IPS DF 4.7 (cell line): ENCODE data around the gene CYP2W1.
"Not testable (repeated sequence)": the region's sequence is repeated elsewhere in the genome, so short reads cannot be mapped to it uniquely, and the experiment has no call there.

Source experiments
- DNase-seq: peaks from one replicate; pipeline ENCODE4 v3.0.0-alpha.2; 2013; ENCODE audit warnings: low spot score; ENCODE audit errors: extremely low read depth

CYP2W1 gene, protein sequence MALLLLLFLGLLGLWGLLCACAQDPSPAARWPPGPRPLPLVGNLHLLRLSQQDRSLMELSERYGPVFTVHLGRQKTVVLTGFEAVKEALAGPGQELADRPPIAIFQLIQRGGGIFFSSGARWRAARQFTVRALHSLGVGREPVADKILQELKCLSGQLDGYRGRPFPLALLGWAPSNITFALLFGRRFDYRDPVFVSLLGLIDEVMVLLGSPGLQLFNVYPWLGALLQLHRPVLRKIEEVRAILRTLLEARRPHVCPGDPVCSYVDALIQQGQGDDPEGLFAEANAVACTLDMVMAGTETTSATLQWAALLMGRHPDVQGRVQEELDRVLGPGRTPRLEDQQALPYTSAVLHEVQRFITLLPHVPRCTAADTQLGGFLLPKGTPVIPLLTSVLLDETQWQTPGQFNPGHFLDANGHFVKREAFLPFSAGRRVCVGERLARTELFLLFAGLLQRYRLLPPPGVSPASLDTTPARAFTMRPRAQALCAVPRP

DNA sequence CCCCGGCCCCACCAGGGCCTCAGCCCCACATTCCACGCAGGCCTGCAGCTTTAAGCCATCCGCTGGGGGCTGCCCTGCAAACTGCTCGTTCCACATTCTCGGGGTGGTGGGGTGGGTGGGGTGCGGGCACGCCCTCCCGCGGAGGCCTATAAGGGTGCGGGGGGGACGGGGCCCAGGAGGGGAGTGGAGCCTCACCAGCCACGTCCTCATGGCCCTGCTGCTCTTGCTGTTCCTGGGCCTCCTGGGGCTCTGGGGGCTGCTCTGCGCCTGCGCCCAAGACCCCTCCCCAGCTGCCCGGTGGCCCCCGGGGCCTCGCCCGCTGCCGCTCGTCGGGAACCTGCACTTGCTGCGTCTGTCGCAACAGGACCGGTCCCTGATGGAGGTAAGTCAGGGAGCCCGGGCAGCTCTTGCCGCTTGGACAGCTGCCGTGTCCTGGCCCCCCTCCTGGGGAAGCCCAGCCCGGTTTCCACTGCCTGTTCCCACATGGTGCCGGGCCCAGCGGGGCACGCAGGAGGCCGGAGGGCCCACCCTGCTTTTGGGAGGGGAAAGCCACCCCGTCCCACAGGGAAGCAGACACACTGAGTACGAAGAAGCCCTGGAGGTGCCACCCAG lies at the start of gene CYP2W1:
CYP2W1 (plus strand) TSS at position 178 of the 612 bp plus-strand sequence; CDS start at position 209, 31 bp downstream.
- DNase-seq = no peak

DNA sequence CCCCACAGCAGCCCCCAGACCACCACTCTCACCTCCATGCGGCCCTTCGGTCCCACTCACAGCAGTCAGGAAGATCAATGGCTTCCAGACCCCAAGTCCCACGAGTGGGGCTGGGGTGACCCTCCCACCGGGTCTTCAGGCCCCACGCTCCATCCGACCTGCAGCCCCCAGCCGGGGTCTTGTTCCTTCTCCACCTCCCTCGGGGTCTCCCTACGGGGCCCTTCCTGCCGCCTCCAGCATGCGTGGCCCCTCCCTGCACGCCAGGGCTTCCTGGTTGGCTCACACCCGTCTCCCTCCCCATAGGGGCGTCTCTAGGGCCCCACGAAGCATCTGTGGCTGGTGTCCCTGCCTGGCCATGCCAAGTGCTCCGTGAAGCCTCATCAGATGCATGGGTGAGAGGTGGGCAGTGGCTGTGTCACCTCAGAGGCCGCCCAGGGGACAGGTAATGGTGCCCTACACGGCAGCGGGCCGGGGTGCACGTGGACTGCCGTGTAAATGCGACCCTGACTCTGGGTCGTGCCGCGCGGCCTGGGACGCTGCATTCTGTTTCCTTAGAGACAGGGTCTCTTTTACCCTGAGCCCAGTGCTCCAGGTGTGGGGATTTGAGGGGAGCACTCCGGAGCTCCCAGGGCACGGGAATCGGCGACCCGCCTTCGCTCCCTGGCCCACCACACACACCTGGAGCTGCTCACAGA lies 48.4 kb upstream of the CYP2W1 start:
- DNase-seq = no peak

DNA sequence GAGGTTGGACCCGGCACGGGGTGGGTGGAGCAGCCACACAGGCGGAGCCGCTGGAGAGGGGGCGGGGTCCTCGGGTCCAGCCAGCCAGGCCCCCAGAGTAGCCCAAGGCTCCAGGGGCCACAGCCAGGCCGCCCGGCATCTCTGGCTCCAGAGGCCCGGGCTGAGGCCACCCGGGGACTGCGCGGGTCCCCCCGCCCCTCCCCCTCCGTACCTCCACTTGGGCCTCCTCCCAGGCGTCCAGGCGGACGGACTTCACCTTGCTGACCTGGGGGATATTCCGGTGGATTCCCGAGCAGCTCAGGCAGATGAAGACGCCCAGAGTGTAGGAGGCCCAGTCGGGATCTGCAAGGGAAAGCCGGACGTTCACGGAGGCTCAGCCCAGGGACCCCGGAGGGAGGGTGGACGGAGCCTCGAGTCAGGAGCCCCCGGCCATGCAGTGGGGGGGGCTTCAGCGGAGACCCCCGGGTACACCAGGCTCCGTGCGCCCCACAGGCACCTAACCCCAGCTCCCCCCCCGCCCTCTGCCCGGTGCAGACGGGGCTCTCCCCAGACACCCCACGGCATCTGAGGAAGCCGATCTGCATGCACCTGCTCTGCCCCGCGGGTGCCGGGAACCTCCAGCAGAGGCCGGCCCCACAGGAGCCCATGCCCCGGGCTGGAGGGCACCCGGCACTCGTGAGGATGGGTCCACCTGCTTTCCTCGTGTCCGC lies 47.7 kb upstream of the CYP2W1 start:
- DNase-seq = no peak

DNA sequence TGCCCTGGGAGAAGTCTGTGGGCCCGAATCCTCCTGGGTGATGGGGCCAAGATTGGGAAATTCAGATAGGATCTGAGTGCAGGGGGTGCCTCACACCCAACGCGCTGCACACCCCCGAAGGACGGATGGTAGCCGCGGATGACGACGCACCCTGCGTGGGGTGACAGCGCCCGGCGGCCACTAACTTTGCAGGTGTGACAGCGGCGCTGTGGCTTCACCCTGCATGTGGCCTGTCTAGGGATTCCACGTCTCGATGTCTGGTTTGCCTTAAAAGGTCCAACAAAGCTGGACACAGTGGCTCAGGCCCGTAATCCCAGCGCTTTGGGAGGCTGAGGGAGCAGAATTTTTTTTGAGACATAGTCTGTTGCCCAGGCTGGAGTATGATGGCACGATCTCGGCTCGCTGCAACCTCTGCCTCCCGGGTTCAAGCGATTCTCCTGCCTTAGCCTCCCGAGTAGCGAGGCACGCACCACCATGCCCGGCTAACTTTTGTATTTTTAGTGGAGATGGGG lies 47.1 kb upstream of the CYP2W1 start:
- no peak for DNase-seq

DNA sequence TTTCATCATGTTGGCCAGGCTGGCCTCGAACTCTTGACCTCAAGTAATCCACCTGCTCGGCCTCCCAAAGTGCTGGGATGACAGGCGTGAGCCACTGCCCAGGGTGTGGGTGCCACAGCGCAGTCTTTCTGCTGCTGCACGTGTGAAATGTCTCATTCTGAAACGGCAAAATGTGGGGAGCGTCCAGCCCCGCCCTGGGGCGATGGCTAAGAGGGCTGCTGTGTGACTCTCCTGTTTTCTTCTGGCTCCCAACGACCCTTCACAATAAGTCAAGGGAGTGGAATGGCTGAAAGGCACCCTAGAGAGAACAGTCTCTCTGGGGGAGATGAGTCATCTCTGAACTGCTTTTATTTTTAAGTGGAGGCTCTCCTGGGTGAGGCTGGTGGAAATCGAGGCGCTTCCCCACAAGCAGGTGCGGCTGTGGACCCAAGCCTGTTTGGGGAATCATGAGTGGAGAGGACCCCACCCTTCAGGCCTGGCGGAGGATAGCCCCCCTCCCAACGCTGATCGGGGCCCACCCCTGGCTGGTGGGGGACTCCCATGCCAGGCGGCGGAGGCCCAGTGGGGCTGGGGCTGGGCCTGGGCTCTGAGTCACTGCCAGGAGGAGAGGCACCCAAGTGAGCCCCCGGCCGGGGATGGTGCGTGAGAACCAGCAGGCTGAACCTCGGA lies 46.5 kb upstream of the CYP2W1 start:
- DNase-seq = no peak

DNA sequence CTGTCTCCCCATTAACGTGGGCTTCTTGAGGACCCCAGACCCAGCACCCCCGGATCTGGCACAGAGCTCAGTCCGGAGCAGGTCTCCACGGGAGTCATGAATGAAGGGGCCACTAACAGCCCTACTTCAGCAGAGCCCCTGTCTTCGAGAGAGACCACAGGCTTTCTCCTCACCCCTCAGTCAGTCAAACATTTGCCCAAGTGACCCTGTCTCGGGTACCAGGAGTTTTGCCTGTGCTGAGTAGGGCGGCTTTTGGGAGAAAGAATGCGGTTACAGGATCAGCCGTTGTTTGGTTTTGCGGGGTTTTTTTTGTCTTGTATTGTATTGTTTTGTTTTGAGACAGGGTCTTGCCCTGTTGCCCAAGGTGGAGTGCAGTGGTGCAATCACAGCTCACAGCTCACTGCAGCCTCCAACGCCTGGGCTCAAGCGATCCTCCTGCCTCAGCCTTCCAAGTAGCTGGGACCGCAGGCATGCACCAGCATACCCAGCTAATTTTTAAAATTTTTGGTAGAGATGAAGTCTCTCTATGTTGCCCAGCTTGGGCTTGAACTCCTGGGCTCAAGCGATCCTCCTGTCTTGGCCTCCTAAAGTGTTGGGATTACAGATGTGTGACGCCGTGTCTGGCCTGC lies 45.0 kb upstream of the CYP2W1 start:
- no peak for DNase-seq

DNA sequence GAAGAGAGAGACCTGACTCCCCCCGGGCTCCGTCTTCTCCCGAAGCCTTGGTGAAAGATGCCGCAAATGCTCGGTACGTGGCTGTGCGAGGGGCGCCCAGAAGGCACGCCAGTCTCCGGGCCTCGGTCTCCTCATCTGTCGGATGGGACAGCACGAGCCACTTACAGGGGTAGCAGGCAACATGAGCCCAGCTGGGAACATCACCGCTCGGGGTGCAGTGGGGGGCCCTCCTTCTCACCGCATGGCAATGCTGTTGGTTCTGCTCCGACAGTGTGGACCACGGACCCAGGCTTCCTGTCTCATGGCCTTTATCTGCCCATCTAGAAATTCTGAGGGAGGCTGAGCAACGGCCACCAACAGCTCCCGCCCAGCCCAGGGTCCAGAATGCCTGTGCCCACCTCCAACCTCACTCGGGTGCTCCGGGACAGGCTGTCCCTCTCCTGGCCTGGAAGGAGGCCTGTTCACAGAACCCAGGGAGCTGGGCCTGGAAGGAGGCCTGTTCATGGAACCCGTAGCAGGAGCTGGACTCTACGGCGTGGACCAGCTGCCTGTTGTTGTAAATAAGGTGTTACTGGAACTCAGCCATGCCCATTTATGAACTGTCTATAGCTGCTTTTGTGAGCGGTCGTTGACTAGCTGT lies 44.3 kb upstream of the CYP2W1 start:
- no peak for DNase-seq

DNA sequence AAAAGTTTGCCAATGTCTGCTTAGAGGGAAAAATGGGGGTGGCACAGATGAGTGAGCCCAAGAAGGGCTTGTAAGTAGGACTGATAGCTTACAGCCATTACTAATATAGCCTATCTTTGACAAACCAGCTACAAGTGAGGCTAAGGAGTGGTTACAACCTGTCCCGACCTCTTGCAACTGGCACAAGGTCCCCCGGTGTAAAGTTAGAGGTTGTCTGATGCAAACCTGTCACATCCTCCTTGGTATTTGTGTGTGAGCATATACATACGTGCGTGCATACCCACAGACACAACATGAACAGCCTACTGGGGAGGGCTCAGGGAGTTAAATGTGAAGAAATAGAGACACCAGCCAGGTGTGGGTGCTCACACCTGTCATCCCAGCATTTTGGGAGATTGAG lies 43.1 kb upstream of the CYP2W1 start:
- DNase-seq = no peak

DNA sequence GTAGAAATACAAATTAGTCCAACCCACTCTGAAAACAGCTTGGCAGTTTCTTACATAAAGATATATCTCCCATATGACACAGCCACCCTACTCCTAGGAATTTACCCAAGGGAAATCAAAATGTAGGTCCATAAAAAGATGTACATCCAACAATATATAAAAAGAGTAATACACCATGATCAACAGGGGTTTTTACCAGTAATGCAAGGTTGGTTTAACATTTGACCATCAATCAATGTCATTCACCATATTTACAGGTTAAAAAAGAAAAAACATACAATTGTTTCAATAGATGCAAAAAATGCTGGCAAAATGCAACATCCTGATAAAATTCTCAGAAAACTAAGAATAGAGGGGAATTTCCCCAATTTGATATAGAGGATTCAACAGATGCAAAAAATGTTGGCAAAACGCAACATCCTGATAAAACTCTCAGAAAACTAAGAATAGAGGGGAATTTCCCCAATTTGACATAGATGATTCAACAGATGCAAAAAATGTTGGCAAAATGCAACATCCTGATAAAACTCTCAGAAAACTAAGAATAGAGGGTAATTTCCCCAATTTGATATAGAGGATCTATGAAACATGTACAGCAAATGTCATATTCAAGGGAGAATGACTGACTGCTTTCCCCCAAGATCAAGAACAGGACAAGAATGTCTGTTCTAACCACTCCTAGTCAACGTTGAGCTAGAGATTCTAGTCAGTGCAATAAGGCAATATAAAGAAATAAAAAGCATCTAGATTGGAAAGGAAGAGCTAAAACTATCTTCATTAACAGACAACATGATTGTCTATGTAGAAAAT lies 42.2 kb upstream of the CYP2W1 start:
- no peak for DNase-seq

DNA sequence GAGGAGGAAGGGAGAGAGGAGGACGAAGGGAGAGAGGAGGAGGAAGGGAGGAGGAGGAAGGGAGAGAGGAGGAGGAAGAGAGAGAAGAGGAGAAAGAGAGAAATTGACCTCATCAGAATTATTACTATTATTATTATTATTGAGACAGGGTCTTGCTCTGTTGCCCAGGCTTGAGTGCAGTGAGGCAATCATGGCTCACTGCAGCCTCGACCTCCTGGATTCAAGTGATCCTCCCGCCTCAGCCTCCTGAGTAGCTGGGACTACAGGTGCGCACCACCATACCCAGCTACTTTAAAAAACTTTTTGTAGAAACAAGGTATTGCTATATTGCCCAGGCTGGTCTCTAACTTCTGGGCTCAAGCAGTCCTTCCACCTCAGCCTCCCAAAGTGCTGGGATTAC lies 39.2 kb upstream of the CYP2W1 start:
- DNase-seq = not testable (repeated sequence)

DNA sequence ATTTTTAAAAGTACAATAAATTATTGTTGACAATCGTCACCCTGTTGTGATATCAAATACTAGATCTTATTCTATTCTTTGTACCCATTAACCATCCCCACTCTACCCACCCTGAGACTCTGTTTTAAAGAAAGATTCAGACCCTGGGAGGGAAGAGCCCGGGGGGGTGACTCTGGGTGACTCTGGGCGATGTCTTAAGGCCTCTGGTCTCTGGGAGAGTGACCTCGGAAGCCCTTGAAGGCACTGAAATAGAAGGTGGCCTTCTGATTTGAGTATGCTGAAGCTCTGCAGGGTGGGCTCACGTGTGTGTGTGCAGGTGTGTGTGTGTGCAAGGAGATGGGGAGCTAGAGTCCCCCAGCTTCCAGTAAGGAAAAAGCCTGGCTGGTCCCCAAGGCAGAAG lies 38.2 kb upstream of the CYP2W1 start:
- DNase-seq = no peak

DNA sequence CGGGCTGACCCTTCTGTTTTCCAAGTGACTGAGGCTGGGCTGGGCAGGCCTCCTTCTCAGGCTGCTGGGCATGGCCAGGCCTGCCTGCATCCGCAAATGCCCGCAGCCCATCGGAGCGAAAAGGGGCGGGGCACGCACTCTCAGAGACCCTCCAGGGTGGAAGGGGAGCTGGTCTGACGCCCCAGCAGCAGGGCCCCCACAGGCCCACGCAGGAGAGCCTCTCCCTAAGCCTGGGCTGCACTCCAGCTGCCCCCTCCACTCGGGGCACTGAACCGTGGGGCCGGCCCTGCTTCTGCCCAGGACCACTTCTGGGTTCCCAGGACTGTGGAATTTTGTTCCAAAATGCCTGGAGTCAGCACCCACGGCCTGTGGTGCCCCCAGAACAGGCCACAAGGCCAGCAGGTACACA lies 37.8 kb upstream of the CYP2W1 start:
- no peak for DNase-seq

DNA sequence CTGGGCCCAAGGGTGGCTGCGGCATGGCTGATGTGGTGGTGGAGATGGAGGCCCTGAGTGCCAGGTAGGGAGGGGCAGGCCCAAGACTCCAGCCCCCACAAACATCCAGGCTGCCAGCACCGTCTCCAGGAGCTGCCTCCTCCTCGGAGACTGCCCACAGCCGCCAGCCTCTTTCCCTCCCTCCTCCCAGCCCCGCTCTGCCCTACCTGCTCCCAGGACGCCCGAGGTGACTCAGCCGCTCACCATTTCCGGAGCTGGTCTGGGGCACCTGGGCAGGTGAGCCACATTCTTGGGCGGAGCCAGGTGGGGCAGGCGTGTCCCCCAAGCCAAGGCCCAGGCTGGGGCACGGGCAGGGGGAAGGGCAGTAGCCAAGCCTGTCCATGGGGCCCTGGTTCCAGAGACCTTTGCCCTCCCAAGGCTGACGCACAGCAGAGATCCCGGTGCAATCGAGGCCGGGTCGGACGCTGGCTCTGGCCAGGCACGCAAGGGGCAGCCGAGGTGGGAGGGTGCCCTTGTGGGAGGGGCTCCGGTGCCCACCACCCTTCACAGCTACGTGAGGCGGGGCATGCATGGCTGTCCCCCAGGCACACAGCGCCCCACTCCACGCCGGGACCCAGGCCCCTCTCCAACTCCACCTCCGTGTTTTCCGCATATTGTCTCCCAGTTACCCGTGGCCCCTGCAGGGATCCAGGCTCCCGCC lies 37.3 kb upstream of the CYP2W1 start:
- DNase-seq = peak; percentile 71

DNA sequence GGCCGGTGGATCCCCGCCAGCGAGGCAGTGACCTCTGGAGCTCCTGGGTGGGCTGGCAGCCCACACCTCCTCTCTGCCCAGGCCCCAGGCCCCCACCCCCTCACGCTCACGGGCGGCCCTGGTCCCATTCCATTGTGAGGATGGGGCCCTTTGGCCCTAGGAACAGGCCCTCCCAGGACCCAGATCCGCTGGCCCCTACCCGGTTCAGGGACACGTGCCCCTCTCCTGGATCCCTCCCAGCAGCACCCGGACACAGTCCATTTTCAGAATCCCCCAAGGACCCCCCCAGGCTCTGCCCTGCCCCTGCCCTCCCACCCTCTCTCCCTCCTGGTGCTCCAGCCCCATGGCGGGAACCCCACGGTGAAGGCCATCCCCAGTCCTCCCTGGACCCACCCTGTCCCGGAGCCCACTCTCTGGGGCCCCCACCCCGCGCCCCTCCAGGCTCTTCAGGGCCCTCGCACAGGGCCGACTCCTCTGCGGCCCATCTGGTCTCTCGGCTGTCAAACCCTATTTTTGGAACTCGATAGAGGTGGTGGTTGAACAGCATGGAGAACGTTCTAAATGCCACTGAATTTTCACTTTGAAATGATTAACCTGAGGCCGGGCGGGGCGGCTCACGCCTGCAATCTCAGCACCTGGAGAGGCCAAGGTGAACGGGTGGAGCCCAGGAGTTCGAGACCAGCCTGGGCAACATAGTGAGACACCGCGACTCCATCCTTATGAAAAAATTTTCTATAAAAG lies 36.6 kb upstream of the CYP2W1 start:
- DNase-seq = no peak

DNA sequence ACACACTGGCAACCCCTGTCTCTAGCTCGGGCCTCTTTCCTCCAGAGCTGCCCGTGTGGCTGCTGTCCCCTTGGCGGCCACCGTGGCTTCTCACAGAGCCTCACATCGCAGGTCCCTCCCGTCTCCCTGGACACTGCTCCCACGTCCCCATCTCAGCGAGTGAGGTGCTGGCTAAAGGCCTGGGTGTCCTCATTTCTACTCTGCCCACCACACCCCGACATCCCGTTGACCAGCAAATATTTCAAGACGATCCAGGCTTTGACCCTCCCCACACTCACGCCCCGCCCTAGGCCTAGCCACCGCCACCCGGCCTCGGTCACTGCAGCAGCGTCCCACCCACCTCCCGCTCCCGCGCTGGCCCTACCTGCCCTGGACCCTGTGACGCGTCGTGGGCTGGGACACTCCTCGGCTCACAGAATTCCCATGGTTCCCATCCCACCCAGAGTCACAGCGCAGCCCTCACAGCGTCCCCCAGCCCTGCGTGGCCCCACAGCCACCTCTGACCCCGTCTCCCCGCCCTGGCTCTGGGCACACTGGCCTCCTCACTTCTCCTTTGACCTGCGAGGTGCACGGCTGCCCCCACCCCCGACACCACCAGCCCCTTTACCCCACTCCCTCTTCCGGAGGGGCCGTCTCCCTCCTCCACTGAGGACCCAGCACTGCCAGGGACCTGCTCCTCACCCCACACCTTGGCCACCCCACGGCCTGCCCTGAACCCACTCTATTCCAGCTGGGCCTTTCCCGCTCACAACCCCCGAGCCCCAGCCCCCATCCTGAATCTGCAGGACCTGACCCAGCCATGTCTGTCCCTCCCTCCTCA lies 35.4 kb upstream of the CYP2W1 start:
- no peak for DNase-seq

DNA sequence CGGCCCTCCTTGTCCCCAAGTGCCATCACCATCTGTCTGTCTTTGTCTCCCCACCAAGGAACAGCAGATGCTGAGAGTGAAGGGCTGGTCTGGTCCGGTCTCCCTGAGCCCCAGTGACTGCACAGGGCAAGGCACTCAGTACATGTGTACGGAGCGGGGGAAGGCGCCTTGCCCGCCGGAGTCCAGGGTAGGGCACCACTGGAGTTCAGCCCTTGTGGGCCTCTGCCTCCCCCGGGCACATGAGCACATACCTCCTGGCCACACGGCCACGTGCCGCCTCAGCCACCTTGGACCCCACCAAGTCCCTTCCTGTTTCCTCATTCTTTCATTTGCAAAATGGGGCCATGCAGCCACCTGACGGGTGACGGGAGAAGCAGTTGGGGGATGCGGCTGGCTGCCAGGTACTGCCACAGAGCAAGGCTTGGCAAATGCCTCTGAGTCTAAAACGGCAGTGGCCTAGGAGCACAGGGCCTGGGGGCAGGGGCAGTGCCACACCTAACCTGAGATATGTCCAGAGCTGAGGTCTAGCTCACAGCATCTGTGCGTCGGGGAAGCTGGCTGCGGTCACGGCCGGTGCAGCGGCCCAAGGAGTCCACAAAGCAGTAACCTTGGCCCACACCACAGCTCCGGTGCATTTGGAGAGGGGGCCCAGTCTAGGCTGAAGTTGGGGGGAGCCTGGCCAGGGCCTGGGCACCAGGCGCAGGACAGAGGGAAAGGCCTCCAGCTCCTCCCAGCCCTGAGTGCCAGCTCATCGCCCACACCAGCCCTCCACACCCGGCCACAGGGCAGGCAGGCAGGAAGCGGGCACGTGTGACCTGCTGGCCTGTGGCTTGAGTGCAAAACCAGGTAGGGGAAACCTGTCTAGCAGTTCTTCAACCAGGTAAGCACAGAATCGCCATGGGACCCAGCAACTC lies 33.7 kb upstream of the CYP2W1 start:
- DNase-seq = no peak
